GM18858 (cell line): ENCODE data around the gene PIGM.

Experiments
- ATAC-seq: cut with Tn5 transposase; IDR thresholded peaks from one replicate; pipeline ENCODE4 v1.9.1; 2021; ENCODE audit not compliant: unreplicated experiment

PIGM gene

GRCh38 chr1:160022330-160023310 is 9.2 kb downstream of the PIGM start:
- no peak for ATAC-seq

- ATAC-seq, result no peak
These were observed 10.3 kb downstream of the PIGM start for GRCh38 chr1:160021376-160022074.

DNA sequence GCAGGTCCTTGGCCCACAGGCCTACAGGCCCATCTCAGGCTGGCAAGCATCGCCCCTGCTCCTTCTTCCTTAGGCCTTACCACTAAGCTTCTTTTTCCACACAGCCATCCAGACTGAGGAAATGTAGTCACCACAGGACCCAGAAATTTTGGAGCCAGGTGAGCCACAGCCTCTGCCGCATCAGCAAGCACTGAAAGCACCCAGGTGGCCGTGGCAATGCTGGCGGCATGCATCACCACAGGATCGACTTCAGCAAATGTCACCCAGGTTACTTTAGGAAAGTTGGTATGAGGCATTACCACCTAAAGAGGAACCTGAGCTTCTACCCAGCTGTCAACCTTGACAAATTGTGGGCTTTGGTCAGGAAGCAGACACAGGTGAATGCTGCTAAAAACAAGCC is 11.6 kb downstream of the PIGM start:
- ATAC-seq, result no peak

- ATAC-seq, result no peak
These were observed 12.9 kb downstream of the PIGM start for GRCh38 chr1:160018900-160019299.

- ATAC-seq, result no peak
These were observed 13.4 kb downstream of the PIGM start for GRCh38 chr1:160018347-160018746.

DNA sequence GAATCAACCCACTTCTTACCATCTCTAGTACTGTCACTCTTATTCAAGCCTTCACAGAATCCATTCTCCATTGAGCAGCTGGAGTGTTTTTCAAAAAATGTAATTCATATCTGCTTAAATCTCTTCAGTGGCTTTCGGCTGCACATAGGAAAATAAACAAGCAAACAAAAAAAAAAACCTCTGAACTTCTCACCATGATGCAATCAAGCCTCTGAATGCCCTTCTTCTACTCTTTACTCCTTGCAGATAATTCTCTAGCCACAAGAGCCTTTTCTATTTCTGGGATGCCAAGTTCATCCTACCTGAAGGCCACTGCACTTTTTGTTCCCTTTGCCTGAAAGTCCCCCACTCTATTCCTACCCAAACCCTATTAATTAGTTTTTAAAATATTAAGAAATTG is 14.2 kb downstream of the PIGM start:
- ATAC-seq, result no peak

- ATAC-seq, result no peak
These were observed 20.0 kb downstream of the PIGM start for GRCh38 chr1:160011781-160012180.

- no peak for ATAC-seq
These were observed 22.0 kb downstream of the PIGM start for GRCh38 chr1:160009801-160010200.

- no peak for ATAC-seq
These were observed 22.7 kb downstream of the PIGM start for GRCh38 chr1:160009081-160009480.

- no peak for ATAC-seq
These were observed 24.1 kb downstream of the PIGM start for GRCh38 chr1:160007577-160008200.

DNA sequence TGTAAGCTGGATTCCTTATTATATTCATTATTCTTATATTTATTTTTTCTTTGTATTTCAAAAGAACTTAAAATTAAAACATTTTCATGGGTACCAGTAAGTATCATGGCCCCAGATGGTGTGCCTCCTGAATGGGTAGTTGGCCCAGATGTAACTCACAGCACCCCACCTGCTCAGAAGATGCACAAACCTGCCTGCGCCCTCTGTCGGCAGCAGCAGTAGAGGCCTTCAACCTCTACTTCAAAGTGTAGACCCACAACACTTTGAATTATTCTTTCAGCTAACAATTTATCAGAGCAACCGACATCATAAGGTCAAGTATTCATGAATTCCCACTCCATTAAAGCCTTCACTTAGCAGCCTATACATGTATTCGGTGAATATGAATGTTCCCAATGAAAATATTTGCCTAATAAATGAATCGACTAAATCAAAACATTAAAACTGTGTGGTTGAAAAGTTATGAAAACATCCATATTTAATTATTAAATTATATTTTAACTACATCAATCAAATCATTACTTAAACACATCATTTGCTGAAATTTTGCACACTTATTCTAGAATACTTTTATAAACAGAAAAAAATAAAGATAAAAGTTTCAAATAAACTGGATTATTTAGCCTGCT is 25.4 kb downstream of the PIGM start:
- peak; percentile 53 for ATAC-seq

- ATAC-seq, result no peak
These were observed 26.7 kb downstream of the PIGM start for GRCh38 chr1:160005070-160005469.

DNA sequence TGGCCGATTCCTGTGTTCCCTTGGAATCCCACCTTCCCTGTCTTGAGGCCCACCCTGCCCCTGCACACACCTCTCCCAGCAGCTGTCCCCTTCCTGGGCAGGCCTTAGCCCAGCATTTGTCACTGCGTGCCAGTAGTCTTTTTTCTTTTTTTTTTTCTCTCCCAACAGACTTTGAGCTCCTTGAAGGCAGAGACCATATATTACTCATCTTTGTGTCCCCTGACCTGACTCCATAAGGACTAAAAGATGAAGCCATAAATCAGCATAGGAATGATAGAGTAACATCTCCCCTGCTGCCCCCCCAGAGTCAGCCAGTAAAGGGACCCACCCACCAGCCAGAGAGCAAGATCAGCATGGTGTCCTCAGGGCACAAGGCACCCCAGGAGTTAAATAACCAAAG is 27.4 kb downstream of the PIGM start:
- no peak for ATAC-seq

GRCh38 chr1:160004001-160004400 is 27.8 kb downstream of the PIGM start:
- ATAC-seq, result no peak

- ATAC-seq, result no peak
These were observed 30.4 kb downstream of the PIGM start for GRCh38 chr1:160001440-160001839.

DNA sequence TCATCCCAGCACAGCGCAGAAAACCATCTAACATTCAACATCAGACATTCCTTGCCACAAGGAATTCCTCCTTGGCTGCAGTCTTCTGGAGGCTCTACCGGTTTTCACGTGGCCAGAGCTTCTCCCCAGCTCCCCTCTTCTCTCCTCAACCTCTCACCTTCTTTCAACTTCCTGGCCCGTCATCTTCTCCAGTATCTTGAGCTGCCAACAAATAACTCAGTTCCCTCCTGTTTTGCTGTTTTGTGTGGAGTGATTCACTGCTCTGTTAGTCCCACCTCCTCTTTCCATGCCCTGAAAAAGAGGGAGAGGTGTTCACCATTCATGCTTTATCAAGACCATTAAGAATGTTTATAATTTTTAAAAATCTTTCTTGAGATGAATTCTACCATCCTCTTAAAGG is 32.6 kb downstream of the PIGM start:
- no peak for ATAC-seq

DNA sequence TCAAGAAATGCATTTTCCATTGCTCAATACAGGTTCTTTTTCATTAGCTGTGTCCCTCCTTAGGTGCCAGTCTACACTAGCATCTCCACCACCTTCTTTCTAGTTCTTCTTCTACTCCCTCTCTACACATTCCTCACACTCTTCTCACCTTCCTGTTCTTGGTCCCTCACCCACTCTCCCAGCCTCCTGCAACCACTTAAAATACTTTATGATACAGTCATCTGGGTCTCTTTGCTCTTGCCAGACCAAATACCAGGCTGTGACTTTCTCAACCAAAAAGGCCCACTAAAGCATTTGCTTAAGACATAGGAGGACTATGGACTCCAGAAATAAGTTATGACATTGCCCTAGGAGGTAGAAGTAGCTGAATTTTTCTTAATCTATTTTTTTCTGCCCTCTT is 35.1 kb downstream of the PIGM start:
- no peak for ATAC-seq

DNA sequence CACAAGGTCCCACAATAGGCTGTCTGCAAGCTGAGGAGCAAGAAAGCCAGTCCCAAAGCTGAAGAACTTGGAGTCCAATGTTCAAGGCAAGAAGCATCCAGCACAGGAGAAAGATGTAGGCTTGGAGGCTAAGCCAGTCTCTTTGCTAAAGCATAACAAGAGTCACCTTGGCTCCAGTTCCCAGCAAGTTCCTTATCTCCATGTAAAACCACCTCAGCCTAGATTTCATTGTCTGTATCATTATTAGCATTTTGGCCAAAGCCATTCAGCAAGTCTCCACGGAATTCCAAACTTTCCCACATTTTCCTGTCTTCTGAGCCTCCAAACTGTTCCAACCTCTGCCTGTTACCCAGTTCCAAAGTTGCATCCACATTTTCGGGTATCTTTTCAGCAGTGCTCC is 36.9 kb downstream of the PIGM start:
- no peak for ATAC-seq

GRCh38 chr1:159993911-159994310 is 37.9 kb downstream of the PIGM start:
- no peak for ATAC-seq

DNA sequence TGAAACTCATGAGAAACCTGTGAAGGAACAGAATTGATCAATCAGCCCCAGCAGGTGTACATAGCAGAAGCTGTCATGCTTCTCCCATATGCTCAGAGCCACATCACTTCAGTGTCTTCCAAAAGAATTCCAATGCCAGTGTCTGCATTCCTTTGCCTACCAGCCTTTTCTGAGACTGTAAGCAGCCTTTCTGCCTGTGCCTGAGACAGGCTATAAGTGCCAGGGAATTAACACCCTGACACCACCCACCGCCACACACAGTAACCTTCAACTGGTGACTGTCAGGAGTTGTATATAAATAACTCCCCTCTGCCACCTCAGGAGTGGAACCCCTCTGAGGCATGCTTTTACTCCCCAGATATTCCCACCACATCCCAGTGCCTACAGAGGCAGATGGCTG is 39.6 kb downstream of the PIGM start:
- ATAC-seq, result no peak

GRCh38 chr1:159991513-159991912 is 40.3 kb downstream of the PIGM start:
- no peak for ATAC-seq
